DMS153 (cell line): Measurements from ENCODE around the gene PTCH1.
A peak's percentile ranks its signal among the peaks of the same experiment; 100 is the strongest.

Experiments used
- DNase-seq: peaks from one replicate; lab custom pipeline; 2025; lab: John Stamatoyannopoulos, UW

The PTCH1 gene

DNA sequence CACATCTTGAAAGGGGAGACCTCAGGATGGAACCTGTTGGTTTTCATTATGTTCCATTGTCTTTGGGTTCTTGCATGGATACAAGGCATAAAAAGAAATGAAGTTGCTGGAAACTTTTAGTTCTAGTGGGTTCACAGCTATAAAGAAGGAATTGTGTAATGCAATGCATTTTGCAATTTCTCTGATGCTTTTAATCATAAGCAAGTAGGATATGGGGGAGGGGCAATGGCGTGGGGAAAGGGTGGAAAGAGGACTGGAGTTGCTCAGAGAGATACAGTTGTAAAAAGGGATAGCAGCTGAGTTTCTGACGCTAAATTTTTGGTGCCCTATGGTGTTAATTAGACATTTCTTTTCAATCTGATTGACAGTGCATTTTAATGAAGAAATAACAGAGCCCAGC, 110.7 kb downstream of the PTCH1 start:
- no peak for DNase-seq

GRCh38 chr9:95399261-95399660, 117.5 kb downstream of the PTCH1 start:
- DNase-seq, result peak; percentile 45
